Measurements from ENCODE around the gene HAAO. TPM values are rescaled to one million over a fixed set of nuclear protein-coding genes. Genes with fewer than 3 reads are reported as not detected.

HAAO gene
- total RNA-seq, 1 donor from 2014 or later: 188 TPM

DNA sequence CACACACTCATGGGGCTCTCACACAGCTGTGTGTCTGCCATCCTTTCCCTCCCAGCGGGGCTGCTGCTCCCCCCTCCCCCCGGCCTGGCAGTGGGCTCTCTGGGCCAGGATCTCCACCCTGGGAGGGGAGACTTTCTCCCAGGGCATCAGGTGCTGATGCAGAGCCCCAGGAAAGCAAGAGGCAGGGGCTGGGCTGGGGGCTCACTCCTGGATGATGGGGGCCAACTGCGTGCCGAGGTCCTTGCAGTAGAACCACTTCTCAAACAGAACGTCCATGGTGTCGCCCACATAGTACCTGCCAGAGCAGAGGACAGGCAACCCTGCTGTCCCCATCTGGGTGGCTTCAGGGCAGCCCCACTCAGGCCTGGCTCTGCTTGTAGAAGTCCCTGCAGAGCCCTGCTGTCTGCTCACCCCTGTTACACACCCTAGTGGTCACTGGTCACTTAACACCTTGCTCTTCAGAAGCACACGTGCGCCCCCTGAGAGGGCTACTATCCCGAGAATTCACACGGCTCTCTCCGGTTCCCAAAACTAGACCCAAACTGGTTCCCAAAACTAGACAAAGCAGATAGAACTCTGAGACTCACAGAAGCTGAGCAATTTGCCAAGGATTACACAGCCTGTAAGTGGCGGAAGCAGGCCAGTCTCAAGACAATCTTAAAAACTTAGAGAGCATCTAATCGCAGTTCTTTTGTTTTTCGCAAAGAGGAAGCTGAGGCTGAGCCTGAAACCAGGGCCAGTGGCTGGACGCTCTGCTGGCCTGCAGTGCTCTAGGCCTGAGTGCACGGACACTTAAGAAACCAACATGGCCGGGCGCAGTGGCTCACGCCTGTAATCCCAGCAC is 21.9 kb downstream of the HAAO start:
- no peak for DNase-seq (ENCODE audit: low spot score)

DNA sequence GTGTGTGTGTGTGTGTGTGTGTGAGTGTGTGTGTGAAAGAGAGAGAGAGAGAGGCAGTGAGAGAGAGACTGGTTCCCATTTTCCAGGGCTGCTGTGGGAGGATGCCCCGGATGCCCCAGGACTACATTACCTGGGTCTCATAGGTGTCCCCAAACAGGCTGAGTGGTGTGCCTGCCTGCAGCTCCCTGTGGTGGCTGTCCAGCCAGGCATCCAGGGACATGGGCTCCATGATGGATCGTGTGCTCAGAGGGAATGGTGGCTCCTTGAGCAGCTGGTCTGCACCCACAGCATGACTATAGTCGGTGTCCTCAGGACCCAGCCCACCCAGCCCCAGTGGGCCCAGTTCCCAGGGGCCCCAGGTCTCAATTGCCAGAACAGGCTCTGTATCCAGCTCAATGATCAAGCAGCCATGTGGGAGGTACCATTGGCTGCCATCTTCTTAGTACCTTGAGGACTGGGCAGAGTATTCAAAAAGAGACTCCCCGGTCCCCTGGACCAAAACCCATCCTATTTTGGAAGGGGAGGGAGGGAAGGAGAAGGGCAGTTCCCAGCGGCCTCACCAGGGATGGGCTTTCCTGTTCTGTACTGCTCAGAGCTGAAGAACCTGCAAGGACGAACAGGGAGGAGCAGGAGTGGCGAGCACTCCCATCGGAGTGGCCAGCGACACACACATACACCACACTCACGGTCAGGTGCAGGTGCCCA is 22.6 kb downstream of the HAAO start:
- no peak for DNase-seq (ENCODE audit: low spot score)
- no peak for ATAC-seq

More for the DNA sequence above, 21.9 kb downstream of the HAAO start:
- ATAC-seq: peak; percentile 28

DNA sequence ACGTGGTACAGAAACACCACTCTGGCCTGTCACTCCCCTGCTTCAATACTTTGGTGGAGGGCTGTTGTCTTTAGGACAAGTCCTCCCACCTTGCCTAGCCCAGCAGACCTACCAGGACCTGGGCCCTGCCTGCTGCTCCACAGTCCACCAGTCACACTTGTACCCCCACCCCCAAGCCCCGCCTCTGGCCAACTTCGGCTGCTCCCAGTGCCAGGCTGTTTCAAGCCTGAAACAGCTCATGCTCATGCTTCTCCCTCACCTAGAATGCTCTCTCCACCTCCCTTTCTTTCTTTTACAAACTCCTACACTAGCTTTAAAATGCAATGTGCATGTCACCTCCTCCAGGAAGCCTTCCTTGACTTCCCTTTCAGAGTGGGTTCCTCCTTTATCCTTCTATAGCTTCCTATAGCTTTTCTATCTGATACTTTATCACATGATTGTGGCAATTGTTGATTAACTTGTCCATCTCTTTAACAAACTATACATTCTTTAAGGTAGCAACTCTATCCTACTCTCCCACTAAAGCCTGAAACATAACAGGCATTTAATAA is 23.6 kb downstream of the HAAO start:
- ATAC-seq: no peak
- no peak for DNase-seq (ENCODE audit: low spot score)

DNA sequence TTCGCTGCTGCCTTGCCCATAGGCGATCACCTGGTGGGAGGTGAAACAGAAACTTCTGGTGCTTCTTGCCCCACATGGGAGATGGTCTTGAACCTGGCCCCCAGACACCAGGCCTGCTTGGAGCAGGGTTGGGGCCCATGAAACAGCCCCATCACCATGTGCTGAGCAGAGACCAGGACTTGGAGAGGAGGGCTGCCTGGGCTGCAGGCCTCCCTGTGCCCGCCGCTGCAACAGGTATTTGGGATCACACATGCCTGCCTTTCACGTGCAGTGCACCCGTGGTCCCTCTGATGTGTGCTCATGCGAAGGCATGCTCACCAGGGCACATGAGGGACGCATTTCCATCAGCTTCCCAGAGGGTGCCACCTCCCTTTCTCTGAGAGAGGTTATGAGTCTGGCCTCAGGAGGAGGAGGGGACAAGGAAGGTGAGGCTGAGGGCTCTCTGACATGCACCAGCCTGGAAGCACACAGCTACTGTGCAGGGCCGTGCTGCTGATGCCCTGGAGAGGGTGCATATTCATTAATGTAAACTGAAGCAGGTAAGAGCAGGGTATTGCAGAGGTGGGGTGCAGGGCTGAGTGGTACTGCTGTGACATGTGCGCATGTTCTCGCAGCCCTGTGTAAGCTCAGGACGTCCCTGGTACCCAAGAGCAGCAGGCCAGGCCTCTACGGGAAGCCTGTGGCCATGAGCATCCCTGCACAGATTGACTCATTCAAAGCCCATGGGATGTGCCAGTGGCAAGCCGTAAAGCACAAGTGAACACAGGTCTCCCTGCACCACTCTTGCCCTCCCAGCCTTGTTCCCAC is 24.3 kb downstream of the HAAO start:
- DNase-seq (ENCODE audit: low spot score): no peak
- ATAC-seq: no peak

DNA sequence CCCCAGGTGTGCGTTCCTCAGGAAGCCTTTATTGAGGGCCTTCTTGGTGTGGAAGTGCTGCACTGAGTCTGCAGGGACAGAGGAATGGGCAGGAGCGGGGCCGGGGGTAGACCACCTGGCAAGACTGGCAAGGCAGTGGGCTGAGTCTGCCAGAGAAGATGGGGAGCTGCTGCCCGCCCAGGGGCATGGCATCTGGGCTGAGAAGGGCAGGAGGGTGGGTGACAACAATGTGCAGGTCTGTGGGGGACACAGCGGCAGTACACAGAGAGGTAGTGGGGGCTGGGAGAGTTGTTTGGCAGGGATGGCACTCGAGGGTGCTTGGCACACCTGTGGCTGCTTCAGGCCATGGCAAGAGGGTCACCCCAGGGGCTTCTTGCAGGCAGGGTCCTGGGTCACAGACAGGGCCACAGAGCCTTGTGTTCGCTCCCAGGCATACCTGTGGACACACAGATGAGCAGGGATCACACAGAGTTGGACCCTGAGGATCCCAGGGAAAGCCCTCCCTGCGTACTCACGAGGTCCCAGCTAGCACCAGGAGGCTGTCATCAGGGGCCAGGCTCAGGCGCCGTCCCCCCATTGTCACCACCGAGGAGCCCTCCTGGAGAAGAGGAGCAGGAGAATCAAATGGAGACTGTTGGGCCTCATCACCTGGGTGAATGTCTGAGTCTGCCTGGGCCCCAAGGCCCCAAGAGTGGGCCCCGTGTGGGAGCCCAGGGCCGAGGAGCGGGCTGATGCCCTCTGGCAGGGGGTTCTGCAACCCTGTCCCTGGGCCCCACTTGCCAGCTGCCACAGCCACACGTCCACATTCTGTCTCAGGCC is 25.1 kb downstream of the HAAO start:
- ATAC-seq (no peak), DNase-seq (ENCODE audit: low spot score) (no peak)

DNA sequence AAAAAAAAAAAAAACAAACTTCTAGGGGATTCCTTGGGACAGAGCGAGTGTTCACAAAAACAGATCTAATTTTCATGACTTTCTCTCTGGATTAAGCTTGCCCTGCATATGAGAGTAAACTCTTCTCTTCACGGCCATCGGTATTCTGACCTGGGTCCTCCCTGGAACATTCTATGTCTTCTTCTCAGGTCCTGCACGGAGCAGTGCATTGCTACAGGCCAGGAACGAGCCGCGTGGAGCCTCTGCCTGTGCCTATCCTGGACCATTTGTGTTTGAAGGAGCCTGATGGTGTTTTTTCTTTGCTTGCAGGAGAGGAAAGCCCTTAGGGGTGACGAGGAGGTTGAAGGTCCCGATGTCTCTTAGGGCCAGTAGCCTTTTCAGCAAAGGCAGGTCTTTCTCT is 26.7 kb downstream of the HAAO start:
- no peak for ATAC-seq

DNA sequence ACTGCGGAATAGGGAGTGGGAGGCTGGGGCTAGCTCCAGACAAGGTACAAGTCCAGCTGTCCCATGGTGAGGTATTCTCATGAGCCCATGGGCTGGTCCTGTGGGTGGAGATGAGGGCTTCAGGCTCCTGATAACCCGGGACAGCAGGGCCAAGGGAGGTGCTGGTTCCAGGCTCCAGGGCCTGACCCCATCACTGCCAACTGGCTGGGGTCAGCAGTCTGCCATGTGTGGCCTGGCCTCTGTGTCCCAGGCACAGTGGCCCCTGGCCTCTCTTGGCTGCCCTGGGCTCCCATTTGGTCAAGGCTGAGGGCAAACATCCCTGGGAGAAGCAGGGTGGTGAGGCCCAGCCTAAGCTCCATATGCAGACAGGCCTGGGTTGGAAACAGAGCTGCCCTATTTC is 27.5 kb downstream of the HAAO start:
- ATAC-seq (peak; percentile 35), DNase-seq (ENCODE audit: low spot score) (peak; percentile 59)

More for the DNA sequence above, 26.7 kb downstream of the HAAO start:
- DNase-seq (ENCODE audit: low spot score): no peak

DNA sequence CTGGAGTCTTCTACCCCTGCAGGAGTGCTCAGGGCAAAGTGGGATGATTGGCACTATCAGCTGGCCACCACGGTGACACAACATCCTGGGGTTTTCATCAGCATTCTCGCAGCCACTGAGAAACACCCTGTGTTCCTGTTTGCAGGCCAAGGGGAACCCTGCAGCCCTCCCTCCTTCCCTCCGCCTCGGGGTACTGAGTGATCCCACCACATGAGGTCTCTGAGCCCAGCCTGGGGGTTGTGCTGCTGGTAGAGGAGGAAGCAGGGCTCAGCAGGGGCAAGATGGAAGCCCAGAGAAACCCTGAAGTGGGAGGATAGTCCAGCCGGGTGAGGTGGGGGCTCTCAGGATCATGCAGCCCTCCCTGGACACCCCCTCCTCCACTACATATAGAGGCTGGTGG is 28.3 kb downstream of the HAAO start, which contains the start of gene OXER1:
OXER1 (minus strand) TSS at position 40 of the 400 bp plus-strand sequence. CDS start 73 bp downstream, outside the sequence.
- peak; percentile 49 for DNase-seq (ENCODE audit: low spot score)
- ATAC-seq: no peak

DNA sequence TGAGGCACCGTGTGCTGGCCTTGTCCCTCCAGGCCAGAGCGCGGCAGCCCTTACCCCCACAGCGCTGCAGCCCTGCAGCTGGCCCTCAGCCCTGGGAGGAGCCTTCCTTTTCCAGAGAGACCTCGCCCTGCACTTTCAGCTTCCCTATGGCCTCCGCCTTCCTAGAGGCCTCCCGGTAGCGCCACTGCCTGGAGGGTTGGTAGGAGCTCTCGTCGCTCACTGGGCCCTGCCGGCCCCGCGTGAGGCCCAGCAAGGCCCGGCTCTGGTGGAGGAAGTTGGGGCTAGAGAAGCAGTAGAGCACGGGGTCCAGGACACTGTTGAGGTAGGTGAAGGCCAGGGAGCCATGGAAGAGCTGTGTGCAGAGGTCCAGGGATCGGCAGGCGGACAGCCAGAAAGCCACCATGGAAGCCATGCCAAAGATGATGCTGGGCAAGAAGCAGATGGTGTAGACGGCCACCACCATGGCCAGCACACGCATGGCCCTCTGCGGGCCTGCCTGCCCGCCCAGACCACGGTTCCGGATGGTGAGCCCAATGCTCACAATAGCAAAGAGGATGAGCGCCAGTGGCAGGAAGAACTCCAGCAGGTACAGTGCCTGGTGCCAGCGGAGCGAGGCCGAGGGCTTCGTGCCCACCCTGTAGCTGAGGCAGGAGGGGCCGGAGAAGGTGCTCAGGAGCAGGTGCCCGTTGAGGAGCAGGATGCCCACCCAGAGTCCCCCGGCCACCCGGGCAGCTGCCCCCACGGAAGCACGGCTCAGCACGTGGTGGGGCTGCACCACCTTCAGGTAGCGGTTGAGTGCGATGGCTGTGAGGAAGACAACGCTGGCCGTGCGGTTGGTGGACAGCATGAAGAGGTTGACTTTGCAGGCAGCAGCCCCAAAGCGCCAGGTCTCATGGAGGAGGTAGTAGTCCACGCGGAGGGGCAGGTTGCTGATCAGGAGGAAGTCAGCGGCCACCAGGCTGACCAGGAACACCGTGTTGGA is 29.3 kb downstream of the HAAO start:
- DNase-seq (ENCODE audit: low spot score) (peak; percentile 54), ATAC-seq (peak; percentile 15)

DNA sequence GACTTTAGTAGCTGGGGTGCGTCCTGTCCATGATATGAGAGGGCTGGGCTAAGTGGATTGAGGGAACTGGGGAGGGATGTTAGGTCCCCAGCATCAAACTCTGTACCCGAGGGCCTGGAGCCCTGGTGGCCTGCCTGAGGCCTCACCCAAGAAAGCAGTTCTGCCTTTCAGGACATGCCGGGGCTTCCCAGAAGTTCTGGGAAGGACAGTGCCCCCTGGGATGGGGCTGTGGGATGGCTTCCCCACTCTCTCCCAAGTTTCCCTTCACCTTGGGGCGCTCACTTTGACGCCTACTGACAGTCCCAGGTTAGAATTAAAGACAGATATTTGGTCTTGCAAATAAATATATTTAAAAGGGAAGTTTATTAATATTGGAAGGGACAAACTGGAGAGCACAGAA is 30.2 kb downstream of the HAAO start:
- ATAC-seq (no peak), DNase-seq (ENCODE audit: low spot score) (no peak)

DNA sequence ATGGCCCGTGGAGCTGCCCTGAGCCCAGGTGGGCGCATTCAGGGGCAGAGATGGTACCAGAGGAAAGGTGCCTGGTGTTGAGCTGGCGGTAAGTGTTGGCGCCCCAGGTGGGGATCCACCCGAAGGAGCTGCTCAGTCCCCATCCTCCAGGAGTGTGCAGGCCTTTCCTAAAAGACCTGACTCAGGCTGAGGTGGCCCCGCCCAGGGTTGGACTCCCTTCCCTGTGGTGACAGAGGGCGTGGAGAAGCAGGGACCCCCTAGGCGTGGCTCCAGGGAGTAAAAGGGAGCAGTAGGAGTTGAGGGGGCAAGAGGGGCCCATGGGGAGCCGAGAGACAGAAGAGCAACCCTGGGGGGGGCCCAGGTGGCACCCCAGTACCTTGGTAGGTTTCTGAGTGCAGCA is 30.8 kb downstream of the HAAO start:
- ATAC-seq: no peak
- DNase-seq (ENCODE audit: low spot score): peak; percentile 49

DNA sequence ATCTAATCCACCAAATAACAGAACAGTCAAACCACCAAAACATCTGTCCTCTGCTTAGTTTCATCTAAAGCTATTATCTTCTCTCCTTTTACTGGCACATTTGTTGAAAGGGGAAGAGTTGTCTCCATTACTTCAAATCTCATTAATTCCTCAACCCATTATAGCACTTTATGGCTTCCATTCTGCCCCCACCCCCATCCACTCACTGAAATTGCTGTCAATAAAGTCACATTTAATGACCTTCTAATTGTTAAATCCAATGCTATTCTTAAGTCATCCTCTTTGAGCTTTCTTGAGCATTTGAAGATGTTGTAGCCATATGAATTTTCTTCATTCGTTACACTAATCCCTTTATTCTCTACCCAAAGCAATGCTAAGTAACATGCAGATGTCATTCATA is 33.6 kb downstream of the HAAO start:
- ATAC-seq (no peak), DNase-seq (ENCODE audit: low spot score) (no peak)

DNA sequence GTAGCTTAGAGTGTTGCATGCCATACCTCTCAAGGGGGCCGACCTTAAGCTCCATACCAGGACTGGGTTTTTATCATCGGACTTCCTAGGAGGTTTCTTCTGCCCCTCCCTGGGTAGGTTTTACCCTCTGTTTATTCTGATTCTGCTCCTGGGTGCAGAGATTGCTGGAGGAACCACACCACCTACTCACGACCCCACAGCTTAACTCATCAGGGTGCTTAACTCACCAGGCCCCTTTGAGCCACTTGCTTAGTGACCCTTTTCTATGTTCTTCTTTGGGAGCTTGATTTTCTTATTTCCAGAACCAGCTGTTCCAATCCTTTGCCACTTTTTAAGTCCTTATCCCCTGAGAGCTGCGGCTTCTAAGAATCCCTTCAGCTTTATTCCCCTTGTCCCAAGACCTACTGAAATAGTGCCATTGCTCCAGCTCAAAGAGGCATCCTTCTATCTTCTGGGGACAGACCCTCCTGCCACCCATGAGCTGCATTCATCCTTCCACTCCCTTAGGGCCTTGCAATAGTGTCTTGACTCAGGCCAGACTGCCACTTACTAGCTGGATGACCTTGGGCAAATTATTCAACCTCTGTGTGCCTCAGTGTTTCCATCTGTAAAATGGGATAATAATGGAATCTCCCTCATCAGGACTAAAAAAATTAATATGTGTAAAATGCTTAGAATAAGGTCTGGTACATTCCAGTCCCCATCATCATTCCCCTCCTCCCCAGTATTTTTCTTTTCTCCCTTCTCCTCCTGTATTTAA is 34.2 kb downstream of the HAAO start:
- ATAC-seq (no peak), DNase-seq (ENCODE audit: low spot score) (no peak)

DNA sequence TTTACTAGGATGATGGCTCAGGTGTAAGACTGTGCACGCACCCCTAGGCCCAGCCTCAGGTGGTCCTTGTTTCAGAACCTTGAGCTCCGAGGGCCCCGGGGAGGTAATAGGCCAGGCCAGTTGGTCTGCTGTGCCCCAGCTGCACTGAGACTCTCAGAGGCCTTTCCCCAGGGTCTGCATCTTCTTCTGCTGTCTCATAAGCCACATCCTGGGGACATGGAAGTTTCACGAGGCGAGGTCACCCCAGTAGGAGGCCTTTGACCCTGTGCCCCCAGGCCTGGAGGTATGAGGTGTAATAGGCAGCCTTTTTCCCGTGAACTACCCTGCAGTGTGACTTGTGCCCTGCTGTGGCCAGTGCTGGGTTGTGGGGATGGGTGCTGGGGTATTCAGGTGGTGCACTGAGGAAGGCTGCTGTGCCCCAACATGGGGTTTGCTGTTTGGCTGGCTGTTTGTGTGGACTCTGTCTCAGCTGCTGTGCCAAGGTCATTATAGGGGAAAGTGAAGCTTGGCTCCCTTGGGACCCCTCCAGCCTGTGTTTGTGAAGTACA is 35.3 kb downstream of the HAAO start:
- DNase-seq (ENCODE audit: low spot score) (no peak), ATAC-seq (no peak)

DNA sequence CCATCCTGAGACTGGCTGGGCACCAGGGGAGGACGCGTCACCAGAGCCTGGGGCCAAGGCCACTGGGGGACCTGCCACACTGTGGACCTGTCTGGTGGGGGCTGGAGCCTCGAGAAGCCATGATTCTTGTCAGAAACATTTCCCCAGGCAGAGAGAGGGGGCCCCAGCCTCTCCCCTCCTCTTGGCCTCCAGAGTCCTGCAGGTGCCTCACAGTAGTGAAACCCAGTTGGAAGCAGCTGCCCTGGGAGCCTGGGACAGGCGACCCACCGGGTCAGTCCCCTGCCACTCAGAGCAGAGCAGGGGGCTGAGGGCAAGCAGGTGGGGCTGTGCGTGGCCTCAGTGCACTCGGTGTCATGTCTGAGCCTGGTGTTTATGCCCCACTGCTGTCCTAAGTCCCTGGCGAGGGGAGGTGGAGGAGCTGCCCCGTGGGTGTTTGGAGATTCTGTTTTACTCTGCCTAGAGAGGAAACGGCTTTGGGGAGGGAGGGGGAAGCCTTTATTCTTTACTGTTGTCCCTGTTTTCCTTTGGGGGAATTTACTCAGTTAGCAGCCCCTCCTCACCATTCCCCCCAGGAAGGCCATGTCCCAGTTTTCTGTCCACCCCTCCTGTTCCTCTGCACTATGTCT is 36.1 kb downstream of the HAAO start:
- no peak for ATAC-seq
- DNase-seq (ENCODE audit: low spot score): no peak

DNA sequence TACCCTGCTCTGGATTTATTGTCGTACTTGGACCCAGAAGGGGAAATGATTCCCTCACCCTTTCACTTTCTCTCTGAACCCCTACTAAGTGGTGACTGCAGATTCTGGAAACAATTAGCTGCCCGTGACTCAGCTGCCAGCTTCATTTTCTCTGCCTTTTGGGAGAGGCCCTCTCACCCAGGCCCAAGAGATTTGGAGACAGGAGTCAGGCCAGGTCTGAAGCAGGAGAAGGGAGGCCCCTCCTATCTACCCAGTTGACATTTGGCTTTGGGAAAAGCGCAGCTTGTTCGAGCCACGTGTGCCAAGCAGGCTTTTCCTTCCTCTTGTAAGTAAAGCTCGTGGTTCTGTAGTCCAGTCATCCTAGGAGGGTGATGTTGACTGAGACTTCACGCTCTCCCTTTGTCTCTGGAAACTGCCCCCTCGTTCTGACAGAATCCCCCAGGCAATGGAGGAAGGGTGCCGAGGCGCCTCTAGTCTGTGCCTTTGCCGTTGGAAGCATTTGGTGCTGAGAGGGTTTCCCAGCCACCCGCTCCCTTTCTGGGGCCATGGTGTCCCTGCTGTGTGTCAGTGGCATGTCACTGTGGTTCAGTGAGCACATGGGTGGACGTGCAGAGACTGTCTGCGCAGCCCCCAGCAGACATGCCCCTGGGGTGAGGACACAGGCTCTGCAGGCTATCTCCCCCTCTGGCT is 37.0 kb downstream of the HAAO start:
- ATAC-seq (no peak), DNase-seq (ENCODE audit: low spot score) (no peak)

DNA sequence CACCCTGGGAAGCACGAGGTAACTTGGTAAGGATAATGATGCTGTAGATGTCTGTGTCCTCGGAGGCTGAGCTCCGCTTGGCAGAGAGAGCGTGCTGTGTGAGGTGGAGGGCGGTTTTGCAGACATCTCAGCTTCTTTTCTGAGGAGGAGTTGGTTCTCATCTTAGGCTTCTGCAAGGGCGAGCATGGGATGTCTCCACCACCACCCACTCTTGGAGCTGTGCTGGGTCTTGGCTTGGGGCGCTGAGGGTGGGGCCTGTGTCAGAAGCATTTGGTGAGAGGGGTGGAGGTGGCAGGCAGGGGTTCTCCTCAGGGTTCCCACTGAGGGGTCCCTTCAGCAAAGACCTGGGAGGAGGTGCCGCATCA is 37.6 kb downstream of the HAAO start:
- ATAC-seq (no peak), DNase-seq (ENCODE audit: low spot score) (no peak)

All from left lobe of liver (tissue), 2 donors.